OCI-LY3 (cell line): ENCODE data around the gene HECW1.

Experiments used
- H2AFZ ChIP-seq: fragments of 200-600, 300-600 bp; shearing (Covaris generic); 2 replicates; pipeline ENCODE4 v1.6.0; 2014; ENCODE audit warnings: antibody characterized with exemption, low read depth, low read length
- H3K27ac ChIP-seq: fragments of 200-600, 300-600 bp; sonication (generic); 2 replicates; pipeline ENCODE4 v1.5.1; 2014; ENCODE audit warnings: mild to moderate bottlenecking, low read length, moderate library complexity, mixed read lengths
- H3K27me3 ChIP-seq: fragments of 200-600, 300-600 bp; sonication (generic); 2 replicates; pipeline ENCODE4 v1.6.1; 2014; ENCODE audit warnings: low read depth, low read length, mixed read lengths
- H3K36me3 ChIP-seq: fragments of 200-600, 300-600 bp; sonication (generic); replicated peaks from 2 replicates; pipeline ENCODE3; 2014; ENCODE audit warnings: low read depth, low read length, mixed read lengths
- H3K4me1 ChIP-seq: fragments of 300-600, 200-600 bp; sonication (generic); 2 replicates; pipeline ENCODE4 v1.6.1; 2014; ENCODE audit warnings: low read length, mixed read lengths
- H3K4me2 ChIP-seq: fragments of 200-600, 300-600 bp; sonication (generic); 2 replicates; pipeline ENCODE4 v1.6.1; 2014; ENCODE audit warnings: low read length, mixed read lengths
- H3K4me3 ChIP-seq: fragments of 300-600, 200-600 bp; sonication (generic); 2 replicates; pipeline ENCODE4 v1.5.1; 2014; ENCODE audit warnings: antibody characterized with exemption, mild to moderate bottlenecking, low read length, moderate library complexity
- H3K79me2 ChIP-seq: fragments of 300-600, 200-600 bp; shearing (Covaris generic); 2 replicates; pipeline ENCODE4 v1.6.1; 2014; ENCODE audit warnings: mild to moderate bottlenecking, low read length, mixed read lengths
- H3K9ac ChIP-seq: fragments of 300-600, 200-600 bp; shearing (Covaris generic); 2 replicates; pipeline ENCODE4 v1.6.0; 2014; ENCODE audit warnings: mild to moderate bottlenecking, low read length, moderate library complexity
- H3K9me3 ChIP-seq: fragments of 200-600, 300-600 bp; shearing (Covaris generic); 2 replicates; pipeline ENCODE4 v1.6.1; 2014; ENCODE audit warnings: low read length, mixed read lengths; ENCODE audit not compliant: insufficient read depth
- H4K20me1 ChIP-seq: fragments of 200-600, 300-600 bp; sonication (generic); 2 replicates; pipeline ENCODE4 v1.6.1; 2016; ENCODE audit warnings: low read length, mixed read lengths; ENCODE audit not compliant: insufficient read depth
- EZH2phosphoT487 ChIP-seq: fragments of 200-600 bp; shearing (Covaris generic); IDR thresholded peaks from 2 replicates; pipeline ENCODE4 v1.6.1; 2018; ENCODE audit warnings: antibody characterized with exemption, mixed run types, low read depth
- TF ChIP-seq, protein P1 (sequence below): fragments of 200-600, 300-600 bp; sonication (generic); IDR thresholded peaks from 2 replicates; pipeline ENCODE4 v1.5.1; 2014; ENCODE audit warnings: antibody characterized with exemption, low read length, low read depth

Gene HECW1

DNA sequence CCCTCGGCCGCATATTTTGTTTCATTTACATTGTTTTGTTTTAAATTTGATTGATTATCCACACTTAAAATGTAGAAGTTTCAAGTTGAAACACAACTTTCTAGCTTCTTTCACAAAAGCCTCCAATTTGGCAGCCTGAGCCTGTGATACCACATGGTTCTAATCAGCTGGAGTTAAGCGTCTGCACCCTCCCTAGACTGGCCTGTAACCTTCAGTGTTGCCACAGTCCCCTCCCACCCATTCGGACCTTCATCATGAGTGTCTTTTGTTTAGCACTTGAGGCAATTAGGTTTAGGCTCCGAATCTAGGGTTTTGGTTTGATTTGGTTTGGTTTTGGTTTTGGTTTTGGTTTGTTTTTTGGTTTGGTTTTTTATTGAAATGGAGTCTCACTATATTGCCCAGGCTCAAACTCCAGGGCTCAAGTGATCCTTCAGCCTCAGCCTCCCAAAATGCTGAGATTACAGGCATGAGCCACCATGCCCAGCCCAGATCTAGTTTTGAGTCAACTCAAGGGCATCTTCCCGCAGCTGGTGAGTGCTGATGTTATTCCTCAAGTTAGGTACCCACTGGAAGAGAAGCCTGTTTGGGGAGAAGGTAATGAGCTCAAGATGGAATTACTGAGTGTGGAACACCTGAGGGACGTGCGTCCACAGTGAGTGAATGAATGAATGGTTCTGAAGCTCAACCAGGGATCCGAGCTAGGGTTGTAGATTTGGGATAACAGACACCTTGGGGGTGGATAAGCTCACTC is 201.4 kb downstream of the HECW1 start:
- H3K9me3 ChIP-seq: no peaks in the 10 kb centered on the region
- H3K4me3 ChIP-seq: 0 out of 2 replicates have a peak overlapping the region, but pooled peaks have one; percentile 19
- H3K79me2 ChIP-seq: no peaks in the 10 kb centered on the region
- H3K36me3 ChIP-seq: no peaks in the 10 kb centered on the region
- no peak overlapping the region for H2AFZ ChIP-seq
- no peak overlapping the region for H3K9ac ChIP-seq
- H4K20me1 ChIP-seq: no peaks in the 10 kb centered on the region
- peak overlapping the region; percentile 44 for H3K4me2 ChIP-seq
- peaks cover 17% of the 10 kb centered on the region for H3K4me1 ChIP-seq
- no peaks in the 10 kb centered on the region for H3K27me3 ChIP-seq
- no peak overlapping the region for H3K27ac ChIP-seq
- TF ChIP-seq EZH2phosphoT487: no peak
- TF ChIP-seq, protein P1, sequence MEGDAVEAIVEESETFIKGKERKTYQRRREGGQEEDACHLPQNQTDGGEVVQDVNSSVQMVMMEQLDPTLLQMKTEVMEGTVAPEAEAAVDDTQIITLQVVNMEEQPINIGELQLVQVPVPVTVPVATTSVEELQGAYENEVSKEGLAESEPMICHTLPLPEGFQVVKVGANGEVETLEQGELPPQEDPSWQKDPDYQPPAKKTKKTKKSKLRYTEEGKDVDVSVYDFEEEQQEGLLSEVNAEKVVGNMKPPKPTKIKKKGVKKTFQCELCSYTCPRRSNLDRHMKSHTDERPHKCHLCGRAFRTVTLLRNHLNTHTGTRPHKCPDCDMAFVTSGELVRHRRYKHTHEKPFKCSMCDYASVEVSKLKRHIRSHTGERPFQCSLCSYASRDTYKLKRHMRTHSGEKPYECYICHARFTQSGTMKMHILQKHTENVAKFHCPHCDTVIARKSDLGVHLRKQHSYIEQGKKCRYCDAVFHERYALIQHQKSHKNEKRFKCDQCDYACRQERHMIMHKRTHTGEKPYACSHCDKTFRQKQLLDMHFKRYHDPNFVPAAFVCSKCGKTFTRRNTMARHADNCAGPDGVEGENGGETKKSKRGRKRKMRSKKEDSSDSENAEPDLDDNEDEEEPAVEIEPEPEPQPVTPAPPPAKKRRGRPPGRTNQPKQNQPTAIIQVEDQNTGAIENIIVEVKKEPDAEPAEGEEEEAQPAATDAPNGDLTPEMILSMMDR: no peak

DNA sequence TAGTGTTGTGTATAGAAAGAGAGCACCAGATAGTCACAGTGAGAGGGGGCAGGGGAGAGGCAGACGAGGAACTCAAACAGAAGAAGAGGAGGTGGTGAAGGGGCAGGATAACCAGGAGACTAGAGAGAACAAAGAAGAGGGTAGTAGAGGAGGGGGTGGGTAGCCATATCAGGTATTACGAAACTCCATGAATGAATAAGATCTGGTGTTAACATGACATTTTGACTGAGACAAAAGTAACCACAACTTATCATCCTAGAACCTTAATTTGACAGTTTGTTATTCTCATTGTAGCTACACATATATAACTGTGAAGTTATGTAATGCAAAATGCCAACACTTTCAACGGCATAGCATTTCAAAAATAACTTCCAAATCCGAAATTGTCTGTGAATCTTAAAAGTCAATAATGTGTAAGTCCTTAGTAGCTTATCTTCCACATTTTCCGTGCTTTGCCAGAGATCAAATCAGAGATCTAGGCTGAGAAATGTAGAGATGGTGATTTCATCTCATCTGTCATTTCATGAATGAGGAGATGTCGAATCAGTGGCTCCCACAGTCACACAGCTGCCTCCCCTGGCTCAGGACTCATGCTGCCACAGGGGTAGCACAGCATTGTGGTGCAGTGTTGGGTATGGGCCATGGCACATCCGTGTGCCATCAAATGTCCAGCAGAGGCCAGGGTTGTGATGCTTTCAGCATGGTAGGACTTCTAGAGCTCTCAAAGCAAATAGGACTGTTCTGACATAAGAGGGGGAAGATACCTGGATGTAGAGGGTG is 202.1 kb downstream of the HECW1 start:
- H3K27me3 ChIP-seq: no peaks in the 10 kb centered on the region
- H3K9me3 ChIP-seq: no peaks in the 10 kb centered on the region
- H2AFZ ChIP-seq: no peak overlapping the region
- peaks cover 17% of the 10 kb centered on the region for H3K4me1 ChIP-seq
- no peak overlapping the region for H3K9ac ChIP-seq
- no peak for TF ChIP-seq EZH2phosphoT487
- TF ChIP-seq, protein P1: no peak
- H3K79me2 ChIP-seq: no peaks in the 10 kb centered on the region
- H3K4me2 ChIP-seq: peak overlapping the region; percentile 44
- no peaks in the 10 kb centered on the region for H3K36me3 ChIP-seq
- no peak overlapping the region for H3K27ac ChIP-seq
- no peak overlapping the region for H3K4me3 ChIP-seq
- H4K20me1 ChIP-seq: no peaks in the 10 kb centered on the region

DNA sequence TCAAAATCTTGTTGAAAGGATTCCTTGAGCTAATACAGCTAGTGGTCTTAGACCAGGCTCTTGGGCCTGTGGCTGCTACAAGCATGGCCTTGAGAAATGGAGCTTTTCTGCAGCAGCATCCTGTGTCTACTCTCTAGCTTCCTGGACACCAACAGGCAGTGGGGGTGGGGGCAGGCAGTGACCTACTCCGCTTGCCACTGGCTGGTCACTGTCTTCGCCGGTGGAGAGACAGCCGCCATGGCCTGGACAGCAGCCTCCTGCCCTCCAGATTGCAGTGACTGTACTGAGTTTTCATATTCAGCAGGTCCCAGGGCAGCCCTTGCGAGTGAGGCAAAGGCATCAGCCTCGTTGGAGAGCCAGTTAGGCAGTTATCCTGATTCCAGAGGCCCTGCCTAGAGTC is 204.6 kb downstream of the HECW1 start:
- Histone ChIP-seq H3K4me1 (peaks cover 17% of the 10 kb centered on the region), H3K4me2 (no peak overlapping the region), H3K36me3 (no peaks in the 10 kb centered on the region), H3K9ac (no peak overlapping the region), H2AFZ (no peak overlapping the region), H3K79me2 (no peaks in the 10 kb centered on the region), H3K9me3 (no peaks in the 10 kb centered on the region), H3K27ac (no peak overlapping the region), H3K4me3 (no peak overlapping the region), H4K20me1 (no peaks in the 10 kb centered on the region), H3K27me3 (no peaks in the 10 kb centered on the region)
- TF ChIP-seq, protein P1: no peak
- no peak for TF ChIP-seq EZH2phosphoT487

DNA sequence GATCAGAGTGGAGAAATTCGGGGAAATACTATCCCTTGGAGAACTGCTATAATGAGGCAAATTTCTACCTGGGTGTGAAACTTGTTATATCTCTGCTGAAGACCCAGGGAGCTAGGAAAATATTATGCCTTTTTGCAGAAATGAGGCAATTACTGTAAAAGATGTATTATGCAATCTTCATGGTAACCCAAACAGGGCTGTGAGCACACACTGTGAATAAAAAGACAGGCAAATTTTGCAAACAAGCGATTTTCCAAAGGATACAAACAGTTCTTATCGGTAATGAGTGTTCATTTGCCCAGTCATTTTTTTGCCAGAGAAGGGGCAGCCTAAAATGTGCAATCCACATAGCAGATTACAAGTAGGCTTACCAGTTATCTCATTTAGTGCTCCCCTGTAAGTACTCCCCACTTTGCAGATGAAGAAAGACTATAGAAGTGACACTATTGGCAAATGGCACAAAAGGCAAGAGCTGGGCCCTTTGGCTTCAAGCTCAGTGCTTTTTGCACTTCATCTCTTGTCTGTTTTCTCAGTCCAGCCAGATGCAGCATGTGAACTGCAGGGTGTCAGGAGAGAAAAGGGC is 205.8 kb downstream of the HECW1 start:
- TF ChIP-seq, protein P1: no peak
- no peak for TF ChIP-seq EZH2phosphoT487
- H3K36me3 ChIP-seq: no peaks in the 10 kb centered on the region
- H3K79me2 ChIP-seq: no peaks in the 10 kb centered on the region
- no peak overlapping the region for H2AFZ ChIP-seq
- H3K4me1 ChIP-seq: peaks cover 17% of the 10 kb centered on the region
- H3K4me3 ChIP-seq: no peak overlapping the region
- no peaks in the 10 kb centered on the region for H4K20me1 ChIP-seq
- H3K4me2 ChIP-seq: no peak overlapping the region
- no peak overlapping the region for H3K27ac ChIP-seq
- no peaks in the 10 kb centered on the region for H3K27me3 ChIP-seq
- H3K9ac ChIP-seq: no peak overlapping the region
- no peaks in the 10 kb centered on the region for H3K9me3 ChIP-seq
